RWPE2 (cell line): ENCODE data around the gene UGGT2.

Experiments used
- ATAC-seq: fragments of 200-7000 bp; cut with Tn5 transposase; 3 replicates; pipeline ENCODE4 v1.9.1; 2021; ENCODE audit warnings: low read depth
- DNase-seq: peaks from one replicate; pipeline ENCODE4 v3.0.0-alpha.2; 2020; ENCODE audit warnings: low spot score
- H3K27ac ChIP-seq: fragments of 450-650 bp; 2 replicates; pipeline ENCODE4 v1.5.1; 2017; ENCODE audit warnings: mild to moderate bottlenecking; ENCODE audit not compliant: poor library complexity, severe bottlenecking
- H3K27me3 ChIP-seq: fragments of 250-450 bp; sonication (Bioruptor Pico); 2 replicates; pipeline ENCODE4 v1.5.1; 2021; ENCODE audit warnings: mild to moderate bottlenecking, moderate library complexity; ENCODE audit not compliant: insufficient read depth, poor library complexity, severe bottlenecking
- H3K36me3 ChIP-seq: fragments of 250-450 bp; sonication (Bioruptor Pico); 2 replicates; pipeline ENCODE4 v1.5.1; 2020; ENCODE audit warnings: low read depth, mild to moderate bottlenecking, moderate library complexity
- H3K4me1 ChIP-seq: fragments of 250-450 bp; sonication (Bioruptor Pico); 2 replicates; pipeline ENCODE4 v1.5.1; 2021; ENCODE audit warnings: mild to moderate bottlenecking, moderate library complexity; ENCODE audit not compliant: insufficient read depth, poor library complexity, severe bottlenecking
- H3K4me3 ChIP-seq: fragments of 250-450 bp; sonication (Bioruptor Pico); 2 replicates; pipeline ENCODE4 v1.5.1; 2021; ENCODE audit warnings: mild to moderate bottlenecking, moderate library complexity; ENCODE audit not compliant: severe bottlenecking
- H3K9me3 ChIP-seq: fragments of 250-450 bp; sonication (Bioruptor Pico); 2 replicates; pipeline ENCODE4 v1.5.1; 2021; ENCODE audit warnings: mild to moderate bottlenecking, moderate library complexity; ENCODE audit not compliant: severe bottlenecking
- CTCF ChIP-seq: fragments of 450-650 bp; IDR thresholded peaks from one replicate; pipeline ENCODE4 v1.5.1; 2017; ENCODE audit warnings: mild to moderate bottlenecking, moderate library complexity; ENCODE audit not compliant: poor library complexity, severe bottlenecking

Gene UGGT2

GRCh38 chr13:96075953-96076543, 22.8 kb upstream of the UGGT2 start:
- Histone ChIP-seq H3K9me3 (no peaks in the 10 kb centered on the region), H3K27ac (no peak overlapping the region), H3K36me3 (no peaks in the 10 kb centered on the region), H3K4me1 (no peaks in the 10 kb centered on the region), H3K4me3 (no peak overlapping the region), H3K27me3 (peaks cover 19% of the 10 kb centered on the region)
- ATAC-seq (no peak), DNase-seq (no peak)
- TF ChIP-seq CTCF: peak; percentile 73

- Histone ChIP-seq H3K4me1 (no peaks in the 10 kb centered on the region), H3K4me3 (no peak overlapping the region), H3K36me3 (no peaks in the 10 kb centered on the region), H3K27me3 (peaks cover 20% of the 10 kb centered on the region), H3K9me3 (no peaks in the 10 kb centered on the region), H3K27ac (no peak overlapping the region)
- DNase-seq (no peak), ATAC-seq (no peak)
- no peak for TF ChIP-seq CTCF
Measured at GRCh38 chr13:96072392-96072791, 19.2 kb upstream of the UGGT2 start.

GRCh38 chr13:96071504-96071903, 18.3 kb upstream of the UGGT2 start:
- DNase-seq: no peak
- TF ChIP-seq CTCF: no peak

GRCh38 chr13:96068729-96069128, 15.5 kb upstream of the UGGT2 start:
- no peaks in the 10 kb centered on the region for H3K9me3 ChIP-seq
- peaks cover 23% of the 10 kb centered on the region for H3K27me3 ChIP-seq
- no peak for TF ChIP-seq CTCF
- no peak overlapping the region for H3K4me3 ChIP-seq
- no peak overlapping the region for H3K27ac ChIP-seq
- no peaks in the 10 kb centered on the region for H3K36me3 ChIP-seq
- ATAC-seq: no peak
- no peaks in the 10 kb centered on the region for H3K4me1 ChIP-seq
- DNase-seq: no peak

More at GRCh38 chr13:96071504-96071903, 18.3 kb upstream of the UGGT2 start:
- Histone ChIP-seq H3K36me3 (no peaks in the 10 kb centered on the region), H3K9me3 (no peaks in the 10 kb centered on the region), H3K4me1 (no peaks in the 10 kb centered on the region), H3K27me3 (peaks cover 20% of the 10 kb centered on the region), H3K27ac (no peak overlapping the region), H3K4me3 (no peak overlapping the region)
- ATAC-seq: no peak

- DNase-seq (no peak), ATAC-seq (no peak)
- no peaks in the 10 kb centered on the region for H3K9me3 ChIP-seq
- peaks cover 18% of the 10 kb centered on the region for H3K27me3 ChIP-seq
- no peaks in the 10 kb centered on the region for H3K36me3 ChIP-seq
- no peak overlapping the region for H3K27ac ChIP-seq
- H3K4me1 ChIP-seq: no peaks in the 10 kb centered on the region
- H3K4me3 ChIP-seq: no peak overlapping the region
- TF ChIP-seq CTCF: no peak
Measured at GRCh38 chr13:96065849-96066248, 12.6 kb upstream of the UGGT2 start.
